Hepatic stellate cell (primary cell): ENCODE data around the gene RAB3D.
"Not testable (repeated sequence)": the region's sequence is repeated elsewhere in the genome, so short reads cannot be mapped to it uniquely, and the experiment has no call there.

Source experiments
- DNase-seq: peaks from one replicate; pipeline ENCODE4 v3.0.0; 2011; ENCODE audit warnings: low spot score

RAB3D gene, protein sequence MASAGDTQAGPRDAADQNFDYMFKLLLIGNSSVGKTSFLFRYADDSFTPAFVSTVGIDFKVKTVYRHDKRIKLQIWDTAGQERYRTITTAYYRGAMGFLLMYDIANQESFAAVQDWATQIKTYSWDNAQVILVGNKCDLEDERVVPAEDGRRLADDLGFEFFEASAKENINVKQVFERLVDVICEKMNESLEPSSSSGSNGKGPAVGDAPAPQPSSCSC

DNA sequence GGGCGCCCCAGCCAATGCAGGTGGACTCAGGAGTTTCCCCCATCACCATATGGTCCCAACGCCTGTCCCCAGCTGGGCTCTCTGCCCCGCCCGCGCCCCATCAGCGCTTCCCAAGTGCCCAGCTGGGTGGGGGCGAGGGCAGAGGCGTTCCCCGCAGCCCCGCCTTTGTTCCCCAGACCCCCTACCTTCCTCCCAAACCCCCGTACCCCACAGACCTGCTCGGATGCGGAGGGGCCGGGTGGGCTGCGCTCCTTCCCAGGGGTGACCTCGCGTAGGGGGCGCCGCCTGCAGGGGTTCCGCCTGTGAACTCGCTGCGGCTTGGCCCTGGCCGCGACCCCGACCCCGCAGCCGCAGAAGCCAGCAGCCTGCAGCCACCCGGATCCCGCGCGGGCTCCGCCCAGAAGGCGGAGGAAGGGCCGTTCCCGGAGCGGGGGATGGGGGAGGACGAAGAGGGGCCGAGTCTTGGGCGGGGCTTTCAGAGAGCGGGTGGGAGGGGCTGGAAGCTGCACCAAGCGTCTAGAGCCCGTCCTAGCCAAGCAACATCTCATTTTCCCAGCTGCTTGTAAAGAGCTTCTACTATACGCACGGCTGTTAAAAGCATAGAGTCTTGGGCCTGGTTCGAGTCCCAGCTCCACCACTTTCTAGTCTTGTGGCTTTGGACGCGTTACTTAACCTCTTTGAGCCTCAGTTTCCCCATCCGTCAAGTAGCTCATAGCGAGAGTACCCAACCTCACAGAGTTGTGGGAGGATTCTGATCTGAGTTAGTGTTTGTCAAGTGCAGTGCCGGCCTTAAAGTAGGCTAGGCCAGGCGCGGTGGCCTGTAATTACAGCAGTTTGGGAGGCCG lies at the start of gene RAB3D:
Gene RAB3D, minus strand, starts transcription at position 404 of the 845 bp plus-strand sequence. CDS start 2,258 bp downstream, outside the sequence.
- peak; percentile 95 for DNase-seq

DNA sequence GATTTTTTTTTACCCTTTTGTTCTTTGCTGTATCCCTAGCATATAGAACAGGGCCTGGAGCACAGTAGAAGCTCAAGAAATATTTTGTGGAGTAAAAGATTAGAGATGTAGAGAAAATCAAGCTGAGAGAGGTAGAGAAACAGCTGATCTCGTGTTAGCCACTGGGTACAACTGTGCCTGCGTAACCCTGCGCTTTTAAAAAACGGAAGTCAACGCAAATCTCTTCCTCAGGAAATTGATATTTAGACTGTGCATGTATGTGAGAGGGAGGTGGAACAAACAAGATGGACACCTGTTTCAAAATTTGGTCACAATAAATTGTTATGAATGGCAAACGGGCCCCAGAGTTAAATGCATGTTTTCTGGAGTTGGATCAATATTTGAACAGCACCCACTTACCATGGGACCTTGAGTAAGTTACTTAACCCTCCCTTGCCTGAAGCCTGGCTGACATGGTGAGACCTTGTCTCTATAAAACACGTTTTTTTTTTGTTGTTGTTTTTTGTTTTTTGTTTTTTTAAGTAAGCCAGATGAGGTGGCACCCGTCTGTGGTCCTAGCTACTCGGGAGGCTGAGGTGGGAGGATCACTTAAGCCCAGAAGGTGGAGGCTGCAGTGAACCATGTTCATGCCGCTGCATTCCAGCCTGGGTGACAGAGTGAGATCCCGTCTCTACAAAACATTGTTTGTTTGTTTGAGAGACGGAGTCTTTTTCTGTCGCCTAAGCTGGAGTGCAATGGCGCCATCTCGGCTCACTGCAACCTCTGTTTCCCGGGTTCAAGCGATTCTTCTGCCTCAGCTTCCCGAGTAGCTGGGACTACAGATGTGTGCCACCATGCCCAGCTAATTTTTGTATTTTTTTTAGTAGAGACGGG lies 47.9 kb upstream of the RAB3D start:
- DNase-seq, result no peak

DNA sequence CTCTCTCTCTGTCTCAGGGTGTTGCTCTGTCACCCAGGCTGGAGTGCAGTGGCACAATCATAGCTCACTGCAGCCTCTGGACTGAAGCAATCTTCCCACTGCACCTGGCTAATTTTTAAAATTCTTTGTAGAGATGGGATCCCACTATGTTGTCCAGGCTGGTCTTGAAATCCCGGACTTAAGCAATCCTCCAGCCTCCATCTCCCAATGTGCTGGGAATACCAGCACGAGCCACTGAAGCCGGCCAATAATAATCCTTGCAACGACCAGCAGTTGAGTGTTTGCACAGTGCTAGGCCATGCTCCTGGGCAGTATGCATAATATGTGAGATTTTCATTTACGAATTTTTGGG lies 45.3 kb upstream of the RAB3D start:
- DNase-seq, result no peak

DNA sequence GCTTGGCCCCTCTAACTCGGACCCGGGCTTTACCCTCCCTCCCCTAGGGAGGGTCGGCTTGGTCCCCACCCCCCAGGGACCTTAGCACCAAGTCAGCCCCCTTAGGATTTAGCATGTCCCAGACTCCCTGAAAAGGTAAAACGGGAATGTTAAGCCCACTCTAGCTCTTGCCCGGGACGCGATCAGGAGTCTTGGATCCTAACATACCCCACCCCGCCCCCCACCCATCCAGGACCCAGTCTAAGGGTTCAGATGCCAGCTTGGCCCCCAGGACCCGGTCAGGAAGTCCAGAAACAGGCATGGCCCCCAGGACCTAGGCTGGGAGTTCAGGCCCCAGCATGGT lies 44.2 kb upstream of the RAB3D start:
- no peak for DNase-seq

DNA sequence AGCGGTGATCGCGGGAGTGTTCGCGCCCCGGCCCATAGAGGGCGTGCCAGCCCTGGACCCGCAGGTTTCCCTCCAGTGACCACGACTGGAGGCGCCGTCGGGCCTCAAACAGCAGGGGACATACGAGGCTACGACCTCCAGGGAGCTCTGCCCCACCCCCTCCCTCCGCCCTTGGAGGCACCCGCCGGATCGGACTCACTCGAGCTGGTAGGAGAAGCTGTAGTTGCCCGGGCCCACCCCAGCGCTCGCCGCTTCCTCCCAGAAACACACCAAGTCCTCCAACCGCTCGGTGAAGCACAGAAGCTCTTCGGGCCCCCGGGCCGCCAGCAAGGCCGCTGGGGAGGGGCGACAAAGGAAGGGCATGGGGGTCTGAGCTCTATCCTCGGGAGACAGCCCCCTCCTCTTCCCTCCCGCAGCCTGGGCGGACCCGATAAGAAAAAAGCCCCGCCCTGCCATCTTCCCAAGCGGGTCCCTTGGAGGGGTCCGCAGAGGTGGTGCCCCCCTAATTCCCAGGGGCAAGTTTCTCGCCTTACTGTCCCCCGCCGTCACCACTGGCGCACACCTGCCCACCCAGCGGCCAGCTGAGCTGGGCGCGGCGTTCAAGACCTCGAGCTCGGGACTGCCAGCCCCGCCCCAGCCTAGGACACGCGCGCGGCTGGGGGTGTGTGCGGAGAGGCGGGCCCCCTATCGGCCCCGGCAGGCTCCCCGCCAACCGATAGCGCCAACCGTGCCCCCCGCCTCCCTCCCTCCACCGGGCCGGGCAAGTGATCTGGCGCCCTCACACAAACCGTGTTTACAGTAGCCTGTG lies 43.6 kb upstream of the RAB3D start:
- DNase-seq, result peak; percentile 41

DNA sequence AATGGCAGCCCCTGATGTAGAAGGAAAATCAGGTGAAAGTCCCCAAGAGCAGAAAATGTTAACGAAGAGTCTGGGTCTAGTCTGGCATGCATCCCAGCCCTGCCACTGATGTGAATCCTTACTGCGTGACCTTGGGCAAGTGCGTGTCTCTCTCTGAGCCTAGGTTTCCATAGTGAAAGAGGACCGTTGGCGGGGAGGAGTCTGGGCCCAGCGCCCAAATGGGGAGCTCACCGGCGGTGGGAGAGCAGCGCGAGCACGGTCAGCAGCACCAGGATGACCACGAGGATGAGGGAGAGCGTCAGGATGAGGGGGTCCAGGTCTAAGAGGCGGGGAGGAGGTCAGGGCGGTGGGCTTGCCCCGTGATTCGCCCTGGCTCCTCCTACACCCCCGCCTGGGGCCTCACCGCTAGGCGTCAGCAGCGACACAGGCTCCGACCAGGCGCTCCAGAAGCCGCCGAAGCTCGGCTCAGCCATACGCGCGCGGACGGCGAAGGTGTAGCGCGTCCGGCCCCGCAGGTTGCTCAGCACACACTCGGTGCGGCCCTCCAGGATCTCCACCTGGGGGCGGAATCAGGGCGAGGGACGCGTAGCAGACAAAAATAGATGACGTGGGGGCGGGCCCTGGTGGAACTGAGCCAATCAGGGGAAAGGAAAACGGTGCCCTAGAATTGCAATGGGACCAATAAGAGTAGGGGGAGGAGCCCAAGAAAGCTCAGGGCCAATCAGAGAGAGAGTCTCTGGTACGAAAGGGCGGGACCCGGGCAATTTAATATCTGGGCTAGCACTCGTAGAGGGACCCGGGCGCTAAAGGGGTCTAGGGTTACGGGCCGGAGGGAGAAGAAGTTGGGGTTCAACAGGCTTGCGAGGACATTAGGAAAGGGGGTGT lies 41.4 kb upstream of the RAB3D start:
- peak; percentile 100 for DNase-seq

DNA sequence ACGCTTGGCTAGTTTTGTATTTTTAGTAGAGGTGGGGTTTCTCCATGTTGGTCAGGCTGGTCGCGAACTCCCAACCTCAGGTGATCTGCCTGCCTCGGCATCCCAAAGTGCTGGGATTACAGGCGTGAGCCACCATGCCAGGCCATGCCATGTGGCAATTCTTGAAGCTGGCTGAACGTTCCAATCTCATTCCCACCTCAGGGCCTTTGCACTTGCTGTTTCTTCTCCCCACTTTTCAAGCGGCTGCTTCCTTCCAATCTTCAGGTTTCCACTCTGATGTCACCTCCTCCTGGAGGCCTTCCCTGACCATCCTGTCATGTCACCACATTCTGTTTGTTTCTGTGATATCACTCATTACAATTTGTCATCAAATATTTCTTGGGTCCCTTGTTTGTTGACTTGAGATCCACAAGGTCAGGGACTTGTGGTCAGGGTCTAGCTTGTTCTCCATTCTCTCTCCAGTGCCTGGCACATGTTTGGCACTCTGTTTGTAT lies 40.4 kb upstream of the RAB3D start:
- no peak for DNase-seq

DNA sequence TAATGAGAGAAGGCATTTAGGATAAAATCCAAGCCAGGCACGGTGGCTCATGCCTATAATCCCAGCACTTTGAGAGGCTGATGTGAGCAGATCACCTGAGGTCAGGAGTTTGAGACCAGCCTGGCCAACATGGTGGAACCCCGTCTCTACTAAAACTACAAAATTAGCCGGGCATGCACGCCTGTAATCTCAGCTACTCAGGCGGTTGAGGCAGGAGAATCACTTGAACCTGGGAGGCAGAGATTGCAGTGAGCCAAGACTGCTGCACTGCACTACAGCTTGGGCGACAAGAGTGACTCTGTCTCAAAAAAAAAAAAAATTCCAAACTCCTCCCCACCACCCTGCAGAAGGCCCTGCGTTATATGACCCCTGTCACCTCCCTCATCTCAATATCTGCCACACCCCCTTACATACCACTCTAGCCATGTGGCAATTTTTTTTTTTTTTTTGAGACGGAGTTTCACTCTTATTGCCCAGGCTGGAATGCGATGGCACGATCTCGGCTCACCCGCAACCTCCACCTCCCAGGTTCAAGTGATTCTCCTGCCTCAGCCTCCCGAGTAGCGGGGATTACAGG lies 39.9 kb upstream of the RAB3D start:
- not testable (repeated sequence) for DNase-seq

DNA sequence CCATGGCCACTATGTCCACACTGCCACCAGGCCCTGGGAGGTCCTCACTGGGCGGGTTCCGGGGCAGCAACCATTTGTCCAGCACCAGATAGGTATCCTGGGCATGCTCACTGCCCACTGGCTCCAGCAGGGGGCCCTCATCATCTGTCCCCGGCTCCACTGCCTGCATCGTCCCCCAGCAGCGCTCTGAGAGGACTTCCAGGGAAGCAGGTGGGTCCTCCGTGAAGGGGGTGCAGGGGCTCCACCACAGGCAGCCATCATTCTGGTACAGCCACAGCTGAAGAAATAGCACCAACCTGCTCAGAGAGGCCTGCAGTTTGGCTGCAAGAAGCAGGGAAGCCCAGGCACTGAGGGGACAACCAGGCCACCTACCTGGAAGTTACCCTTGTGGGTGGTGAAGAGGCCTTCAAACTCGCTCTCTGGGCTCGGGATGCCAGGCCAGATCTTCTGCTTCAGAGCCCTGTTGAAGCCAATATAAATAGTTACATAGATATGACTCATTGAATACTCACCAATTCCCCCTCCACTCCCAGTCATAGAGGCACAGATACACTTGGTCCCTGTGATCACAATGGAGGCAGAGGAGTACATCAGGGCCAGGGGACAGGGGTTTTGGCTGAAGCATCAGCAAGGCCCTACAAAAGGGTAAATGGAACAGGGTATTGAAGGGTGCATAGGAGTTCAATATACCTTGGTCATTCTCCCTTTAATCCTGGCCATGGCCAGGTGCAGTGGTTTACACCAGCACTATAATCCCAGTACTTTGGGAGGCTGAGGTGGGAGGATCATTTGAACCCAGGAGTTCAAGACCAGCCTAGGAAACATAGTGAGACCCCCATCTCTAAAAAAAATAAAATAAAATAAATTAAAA lies 39.1 kb upstream of the RAB3D start:
- peak; percentile 92 for DNase-seq

DNA sequence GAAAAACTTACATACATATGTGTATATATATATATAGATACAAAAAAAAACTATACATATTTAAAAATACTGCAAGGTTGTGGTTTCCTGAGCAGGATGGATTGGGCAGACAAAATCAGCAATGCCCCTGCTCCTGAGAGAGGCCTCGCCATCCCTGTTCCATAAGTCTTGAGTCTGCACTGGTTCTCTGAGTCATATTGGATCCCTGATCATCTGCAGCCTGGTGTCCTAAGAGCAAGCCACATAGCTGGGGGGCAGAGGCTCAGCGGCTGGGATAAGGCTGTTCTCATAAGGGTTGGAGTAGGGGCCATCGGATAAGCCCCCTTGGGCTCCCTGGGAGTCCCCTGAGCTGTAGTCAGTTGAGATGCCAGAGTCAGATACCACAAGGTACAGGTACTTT lies 38.3 kb upstream of the RAB3D start:
- DNase-seq, result no peak

DNA sequence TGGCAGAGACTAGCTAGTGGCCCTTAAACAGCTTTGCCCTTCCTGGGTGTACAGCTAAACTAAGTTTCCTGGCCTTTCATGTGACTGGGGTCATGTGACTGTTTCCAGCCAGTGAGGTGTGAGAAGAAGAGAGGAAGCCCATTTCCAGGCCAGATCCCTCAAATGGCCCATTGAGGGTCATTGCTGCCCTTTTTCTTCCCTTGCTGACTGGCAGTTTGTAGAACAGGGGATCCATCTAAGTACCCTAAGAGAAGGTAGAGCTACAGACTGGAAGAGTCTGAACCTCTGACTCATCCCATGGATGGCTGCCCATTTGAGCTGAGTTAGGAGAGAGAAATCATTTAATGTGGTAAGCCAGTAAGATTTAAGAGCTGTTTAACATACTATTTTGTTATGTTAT lies 37.8 kb upstream of the RAB3D start:
- DNase-seq, result peak; percentile 75

DNA sequence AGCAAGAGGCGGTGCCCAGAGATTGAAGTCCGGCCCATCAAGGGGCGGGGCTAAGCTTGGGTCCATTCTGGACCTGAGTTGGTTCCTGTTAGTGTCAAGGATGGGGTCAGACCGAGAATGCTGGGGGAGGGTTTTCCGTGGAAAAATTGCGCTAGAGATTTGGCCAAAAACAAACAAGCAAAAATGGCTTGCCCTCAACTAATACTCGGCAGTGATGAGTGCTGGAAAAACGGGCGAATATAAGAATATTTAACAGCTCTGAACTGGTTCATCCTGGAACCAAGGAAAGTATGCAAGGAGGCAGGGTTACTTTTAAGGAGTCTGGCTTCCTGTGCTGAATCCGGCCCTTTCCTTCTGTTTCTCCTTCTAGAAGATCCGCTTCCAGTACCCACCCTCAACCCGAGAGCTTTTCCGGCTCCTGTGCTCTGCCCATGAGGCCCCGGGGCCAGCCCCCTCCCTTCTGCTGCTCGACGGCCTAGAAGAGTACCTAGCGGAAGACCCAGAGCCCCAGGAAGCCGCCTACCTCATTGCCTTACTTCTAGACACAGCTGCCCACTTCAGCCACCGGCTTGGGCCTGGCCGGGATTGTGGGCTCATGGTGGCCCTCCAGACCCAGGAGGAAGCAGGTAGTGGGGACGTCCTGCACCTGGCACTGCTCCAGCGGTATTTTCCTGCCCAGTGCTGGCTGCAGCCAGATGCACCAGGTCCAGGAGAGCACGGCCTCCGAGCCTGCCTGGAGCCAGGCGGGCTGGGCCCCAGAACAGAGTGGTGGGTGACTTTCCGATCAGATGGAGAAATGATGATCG lies 35.9 kb upstream of the RAB3D start:
- DNase-seq, result no peak

DNA sequence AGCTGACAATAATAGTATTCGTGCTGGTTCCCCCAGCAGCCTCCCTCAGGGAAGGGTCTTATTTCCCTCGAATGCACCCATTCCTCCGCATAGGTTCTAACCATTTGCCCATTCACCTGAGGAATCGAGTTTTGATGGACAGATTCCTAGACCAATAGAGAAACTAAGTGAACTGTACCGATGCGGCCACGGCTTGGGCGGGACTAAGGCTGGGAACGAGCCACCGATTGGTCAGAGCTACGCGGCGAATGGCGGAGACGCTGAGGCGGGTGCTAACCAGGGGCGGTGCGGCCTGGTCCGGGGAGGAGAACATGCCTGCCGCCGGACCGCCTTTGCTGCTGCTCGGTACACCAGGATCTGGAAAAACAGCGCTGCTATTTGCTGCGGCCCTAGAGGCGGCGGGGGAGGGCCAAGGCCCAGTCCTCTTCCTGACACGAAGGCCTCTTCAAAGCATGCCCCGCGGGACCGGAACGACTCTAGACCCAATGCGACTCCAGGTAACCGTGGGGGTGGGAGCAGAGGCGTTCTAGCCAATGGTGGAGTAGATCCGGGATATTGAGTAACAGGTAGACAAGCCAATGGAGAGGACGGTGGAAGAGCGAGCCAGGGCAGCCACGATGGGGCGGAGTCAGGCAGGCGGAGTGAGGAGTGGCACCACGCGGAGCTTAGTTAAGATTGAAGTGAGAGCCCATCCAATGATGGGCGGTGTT lies 35.1 kb upstream of the RAB3D start, which contains the start of gene SWSAP1:
Gene SWSAP1, plus strand, starts transcription at position 234 of the 710 bp plus-strand sequence. Its CDS starts 15 bp downstream, at position 249.
- peak; percentile 100 for DNase-seq

DNA sequence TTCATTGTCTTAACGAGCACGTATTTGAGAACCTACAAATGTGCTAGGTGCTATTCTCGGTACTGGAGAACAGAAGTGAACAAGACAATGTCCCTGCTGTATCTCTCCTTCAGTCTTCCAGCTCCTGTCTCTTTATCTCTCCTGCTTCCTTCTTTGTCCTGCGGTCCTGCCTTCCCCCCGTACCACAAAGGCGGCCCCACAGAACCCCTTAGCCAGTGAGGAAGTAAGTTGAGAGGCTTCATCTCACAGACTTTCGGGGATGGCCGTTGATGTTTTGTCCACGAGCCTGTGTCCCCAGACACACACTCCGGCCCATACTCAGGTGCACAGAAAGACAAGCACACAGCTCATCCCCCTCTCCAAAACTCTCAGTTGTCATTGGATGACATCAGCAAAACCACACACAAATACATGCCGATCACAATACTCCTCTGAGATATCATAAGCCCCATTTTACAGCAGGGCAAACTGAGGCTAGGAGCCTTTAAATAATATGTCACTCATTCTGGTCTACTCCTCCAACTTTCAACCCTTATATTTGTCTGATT lies 34.5 kb upstream of the RAB3D start:
- no peak for DNase-seq

DNA sequence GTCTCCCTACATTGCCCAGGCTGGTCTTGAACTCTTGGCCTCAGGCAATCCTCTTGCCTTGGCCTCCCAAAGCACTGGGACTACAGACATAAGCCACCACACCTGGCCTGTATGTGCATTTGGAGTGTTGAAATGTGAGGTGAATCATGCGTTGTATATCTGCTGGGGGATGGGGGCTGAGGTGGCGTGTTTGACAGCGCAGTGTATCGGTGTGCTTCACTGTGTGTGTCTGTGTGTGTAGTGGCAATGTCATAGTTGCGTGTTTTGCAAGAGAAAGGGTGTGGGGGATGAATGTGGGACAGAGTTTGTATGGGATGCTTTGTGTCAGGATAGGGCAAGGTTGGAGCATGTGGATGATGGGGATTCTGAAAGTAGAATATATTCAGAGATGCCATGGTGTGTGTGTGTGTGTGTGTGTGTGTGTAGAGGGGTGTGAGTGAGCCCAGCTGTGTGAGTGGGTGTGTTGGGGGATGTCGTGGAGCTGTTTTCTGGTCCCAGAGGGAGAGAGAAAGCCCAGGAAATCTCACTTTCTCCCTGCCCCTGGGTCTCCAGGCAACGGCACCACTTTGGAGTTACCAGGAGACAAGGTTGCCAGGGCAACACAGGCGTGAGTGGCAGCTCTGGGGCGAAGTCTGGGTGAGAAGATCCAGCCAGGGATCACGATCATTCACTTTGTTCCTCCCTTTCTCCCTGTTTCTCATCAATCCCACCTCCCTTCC lies 33.9 kb upstream of the RAB3D start:
- peak; percentile 63 for DNase-seq

DNA sequence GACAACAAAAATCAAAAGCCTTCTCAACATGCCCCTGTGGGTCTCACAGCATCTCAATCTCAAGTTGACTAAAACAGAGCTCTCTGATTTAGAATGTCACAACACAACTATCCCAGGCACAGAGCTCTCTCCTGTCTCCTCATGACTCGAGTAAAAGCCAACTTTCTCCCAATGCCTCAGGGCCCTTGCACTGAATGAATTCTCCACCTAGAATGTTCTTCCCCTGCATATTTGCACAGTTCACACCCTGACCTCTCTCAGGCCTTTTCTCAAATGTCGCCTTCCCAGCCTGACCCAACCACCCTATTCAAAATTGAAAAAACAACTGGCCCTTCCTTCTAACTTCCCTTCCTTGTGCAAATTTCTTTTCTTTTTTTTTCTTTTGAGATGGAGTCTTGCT lies 31.3 kb upstream of the RAB3D start:
- no peak for DNase-seq

DNA sequence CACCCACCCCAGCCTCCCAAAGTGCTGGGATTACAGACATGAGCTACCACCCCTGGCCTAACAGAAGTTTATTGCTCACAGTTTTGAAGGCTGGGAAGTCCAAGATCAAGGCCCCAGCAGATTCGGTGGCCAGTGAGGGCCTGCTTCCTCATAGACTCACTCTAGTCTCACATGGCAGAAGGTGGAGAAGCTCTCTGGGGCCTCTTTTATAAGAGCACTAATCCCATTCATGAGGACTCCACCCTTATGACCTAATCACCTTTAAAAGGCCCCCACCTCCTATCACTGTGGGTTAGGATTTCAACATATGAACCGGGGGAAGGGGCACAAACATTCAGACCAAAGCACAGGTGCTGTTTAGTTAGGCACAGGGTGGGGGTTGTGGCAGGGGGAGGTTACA lies 28.1 kb upstream of the RAB3D start:
- no peak for DNase-seq
